Spleen (tissue), 11 donors: ENCODE data around the gene CYP2B6. TPM values are rescaled to one million over a fixed set of nuclear protein-coding genes. Genes with fewer than 3 reads are reported as not detected.
"Not testable (repeated sequence)": the region's sequence is repeated elsewhere in the genome, so short reads cannot be mapped to it uniquely, and the experiment has no call there.

Experiments
- DNase-seq: peaks from one replicate; pipeline ENCODE4 v3.0.0-alpha.2; 2020
- H3K27ac ChIP-seq, 8 donors: fragments of 200-600 bp; sonication (generic) in 7 of 8; 1 replicate in 4 of 8; 2 replicates in 4 of 8; pipeline versions ENCODE4 v1.5.0 to v1.8.0; 2016 to 2021; ENCODE audit warnings: inconsistent platforms in 4 of 8, mild to moderate bottlenecking in 4 of 8, moderate library complexity in 1 of 8
- H3K27me3 ChIP-seq, 7 donors: fragments of 200-600 bp; sonication (generic) in 6 of 7; replicated peaks in 1 of 7; 1 replicate in 4 of 7; 2 replicates in 3 of 7; pipeline versions ENCODE4 v1.5.0 to v1.8.0; 2016 to 2021; ENCODE audit warnings: inconsistent platforms in 3 of 7, mild to moderate bottlenecking in 1 of 7
- H3K36me3 ChIP-seq, 6 donors: fragments of 200-600 bp; sonication (generic) in 5 of 6; 1 replicate in 4 of 6; 2 replicates in 2 of 6; pipeline versions ENCODE4 v1.5.0 to v1.8.0; 2016 to 2021; ENCODE audit warnings: inconsistent platforms in 2 of 6
- H3K4me1 ChIP-seq, 6 donors: fragments of 200-600 bp; sonication (generic) in 5 of 6; 1 replicate in 3 of 6; 2 replicates in 3 of 6; pipeline versions ENCODE4 v1.5.0 to v1.8.0; 2016 to 2021; ENCODE audit warnings: inconsistent platforms in 3 of 6
- H3K4me3 ChIP-seq, 8 donors: fragments of 200-600 bp; sonication (generic) in 7 of 8; 1 replicate in 4 of 8; 2 replicates in 4 of 8; pipeline versions ENCODE4 v1.5.0 to v1.8.0; 2016 to 2021; ENCODE audit warnings: inconsistent platforms in 4 of 8, mild to moderate bottlenecking in 4 of 8, moderate library complexity in 2 of 8
- H3K9me3 ChIP-seq, 8 donors: fragments of 200-600 bp; sonication (generic) in 7 of 8; 1 replicate in 4 of 8; 2 replicates in 4 of 8; pipeline versions ENCODE4 v1.5.0 to v1.8.0; 2016 to 2021; ENCODE audit warnings: inconsistent platforms in 4 of 8
- POLR2A ChIP-seq, 3 donors: fragments of 450-650 bp; IDR thresholded peaks; one replicate each; pipeline ENCODE4 v1.5.1; 2017; ENCODE audit warnings: antibody characterized with exemption in 3 of 3, mild to moderate bottlenecking in 1 of 3
- POLR2AphosphoS5 ChIP-seq, 3 donors: sonication (generic); formaldehyde crosslinking; IDR thresholded peaks; one replicate each; pipeline ENCODE4 v1.5.1; 2017; ENCODE audit warnings: antibody characterized with exemption in 3 of 3
- WGBS, 5 donors: extraction: QIAGEN DNeasy Blood & Tissue Kit in 3 of 5; methylation state at CpG; one replicate each; pipeline versions ENCODE4 v1.1.5 to v1.1.7; 2013 to 2018; 5-methylcytosine and 5-hydroxymethylcytosine counted together
- intact Hi-C: fragments of 100-400 bp; cut with DNase I; formaldehyde crosslinking; loops from one replicate; pipeline ENCODE4 v1.15.0; 2023; ENCODE audit warnings: low total_unique reads
- polyA plus RNA-seq, 3 donors: library from polyadenylated mRNA; stranded (reverse); fragments of 200-250 nt; gene quantifications; one replicate each; pipeline ENCODE4 v1.2.1, GENCODE V29; 2013
- total RNA-seq, 7 donors: library from RNA; depleted of rRNA in 3 of 7; stranded (reverse); fragments of >200 nt in 3 of 7; fragmentation: NEBNext Ultra II Directional in 4 of 7; extraction: Animal tissue kit (Norgen Biotek cat#: 25700) in 4 of 7; gene quantifications; one replicate each; pipeline versions ENCODE4 v1.1.0 to v1.2.1, GENCODE V29; 2016 to 2021
- TF ChIP-seq, protein P1 (sequence below), 11 experiments: fragments of 200-600 bp in 7 of 11; fragments of 450-650 bp in 4 of 11; sonication (generic) in 4 of 11; IDR thresholded peaks in 8 of 11; conservative IDR thresholded peaks in 3 of 11; 1 replicate in 7 of 11; 2 replicates in 4 of 11; pipeline versions ENCODE4 v1.4.0 to v1.8.0; 2016 to 2021; ENCODE audit warnings: antibody characterized with exemption in 11 of 11, inconsistent platforms in 4 of 11, mild to moderate bottlenecking in 1 of 11
- donor health status: healthy with polysubstance abuse.
- donor health status: DM: no; HTN: no; CAD: no; lungs with moderate emphysema.
- donor health status: DM: no; HTN: no; CAD: no.
- donor health status: Bipolar disorder and iron deficiency.
- donor health status: healthy.
- donor health status: DM: no; HTN: no; CAD: no.
- donor health status: DM: yes; HTN: yes; CAD: no.

Gene CYP2B6
- total and polyA plus RNA-seq, 10 donors, result not detected

DNA sequence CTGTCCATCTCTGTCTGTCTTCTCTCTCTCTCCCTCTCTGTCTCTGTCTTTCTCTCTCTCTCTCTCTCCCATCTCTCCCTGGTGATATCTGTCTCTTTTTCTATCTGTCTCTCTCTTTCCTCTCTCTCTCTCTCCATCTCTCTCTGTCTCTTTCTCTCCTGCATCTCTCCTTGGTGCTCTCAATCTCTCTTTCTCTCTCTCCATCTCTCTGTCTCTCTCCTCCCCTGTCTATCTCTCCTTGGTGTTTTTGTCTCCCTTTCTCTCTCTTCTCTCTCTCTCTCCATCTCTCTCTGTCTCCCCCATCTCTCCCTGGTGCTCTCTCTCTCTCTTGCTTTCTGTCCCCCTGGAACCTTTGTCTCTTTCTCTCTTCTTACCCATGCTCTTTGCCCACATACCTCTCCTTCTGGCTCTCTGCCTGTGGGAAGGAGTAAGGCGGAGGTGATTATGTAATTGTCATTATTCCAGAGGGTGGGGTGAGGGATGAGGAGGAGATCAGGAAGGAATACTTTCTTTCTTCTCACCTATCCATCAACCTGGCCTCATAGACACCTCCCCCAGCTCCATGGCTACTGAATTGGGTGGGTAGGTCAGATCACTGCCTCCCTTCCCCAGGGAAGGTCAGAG lies 30.9 kb upstream of the CYP2B6 start:
- no peak for DNase-seq
- no peaks in the 10 kb centered on the region for H3K36me3 ChIP-seq
- intact Hi-C loops, result no loop called here
- peaks cover 0 to 43% (median 0%) of the 10 kb centered on the region in 7 donors for H3K27me3 ChIP-seq
- no peak overlapping the region for H3K27ac ChIP-seq
- H3K9me3 ChIP-seq, result peaks cover 0 to 40% (median 21%) of the 10 kb centered on the region in 8 donors
- H3K4me1 ChIP-seq, result no peaks in the 10 kb centered on the region
- H3K4me3 ChIP-seq, result no peak overlapping the region
- 52 to 68% (median 59%) methylated on average over 1 of the region's 1 CpG for WGBS, 5 donors
- TF ChIP-seq POLR2AphosphoS5 (IDR thresholded peaks at IDR 0.05), result no peak
- TF ChIP-seq, protein P1, sequence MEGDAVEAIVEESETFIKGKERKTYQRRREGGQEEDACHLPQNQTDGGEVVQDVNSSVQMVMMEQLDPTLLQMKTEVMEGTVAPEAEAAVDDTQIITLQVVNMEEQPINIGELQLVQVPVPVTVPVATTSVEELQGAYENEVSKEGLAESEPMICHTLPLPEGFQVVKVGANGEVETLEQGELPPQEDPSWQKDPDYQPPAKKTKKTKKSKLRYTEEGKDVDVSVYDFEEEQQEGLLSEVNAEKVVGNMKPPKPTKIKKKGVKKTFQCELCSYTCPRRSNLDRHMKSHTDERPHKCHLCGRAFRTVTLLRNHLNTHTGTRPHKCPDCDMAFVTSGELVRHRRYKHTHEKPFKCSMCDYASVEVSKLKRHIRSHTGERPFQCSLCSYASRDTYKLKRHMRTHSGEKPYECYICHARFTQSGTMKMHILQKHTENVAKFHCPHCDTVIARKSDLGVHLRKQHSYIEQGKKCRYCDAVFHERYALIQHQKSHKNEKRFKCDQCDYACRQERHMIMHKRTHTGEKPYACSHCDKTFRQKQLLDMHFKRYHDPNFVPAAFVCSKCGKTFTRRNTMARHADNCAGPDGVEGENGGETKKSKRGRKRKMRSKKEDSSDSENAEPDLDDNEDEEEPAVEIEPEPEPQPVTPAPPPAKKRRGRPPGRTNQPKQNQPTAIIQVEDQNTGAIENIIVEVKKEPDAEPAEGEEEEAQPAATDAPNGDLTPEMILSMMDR (IDR thresholded peaks at IDR 0.05 in 8 of 11, conservative IDR thresholded peaks at IDR 0.05 in 3 of 11), result no peak
- no peak for TF ChIP-seq POLR2A (IDR thresholded peaks at IDR 0.05)

GRCh38 chr19:40960780-40961179 lies 30.3 kb upstream of the CYP2B6 start:
- no peak overlapping the region for H3K4me3 ChIP-seq
- H3K36me3 ChIP-seq, result no peaks in the 10 kb centered on the region
- no peak for TF ChIP-seq POLR2A (IDR thresholded peaks at IDR 0.05)
- TF ChIP-seq, protein P1 (IDR thresholded peaks at IDR 0.05 in 8 of 11, conservative IDR thresholded peaks at IDR 0.05 in 3 of 11), result no peak
- TF ChIP-seq POLR2AphosphoS5 (IDR thresholded peaks at IDR 0.05), result no peak
- no peak overlapping the region for H3K27ac ChIP-seq
- intact Hi-C loops, result no loop called here
- peaks cover 0 to 43% (median 0%) of the 10 kb centered on the region in 7 donors for H3K27me3 ChIP-seq
- no peak for DNase-seq
- H3K9me3 ChIP-seq, result peaks cover 0 to 34% (median 15%) of the 10 kb centered on the region in 8 donors
- no peaks in the 10 kb centered on the region for H3K4me1 ChIP-seq

- intact Hi-C loops, result no loop called here
- no peaks in the 10 kb centered on the region for H3K4me1 ChIP-seq
- peaks cover 0 to 43% (median 0%) of the 10 kb centered on the region in 7 donors for H3K27me3 ChIP-seq
- 57 to 83% (median 76%) methylated on average over 3 of the region's 3 CpGs for WGBS, 5 donors
- no peaks in the 10 kb centered on the region for H3K36me3 ChIP-seq
- H3K27ac ChIP-seq, result no peak overlapping the region
- DNase-seq, result no peak
- no peak overlapping the region for H3K4me3 ChIP-seq
- TF ChIP-seq POLR2AphosphoS5 (IDR thresholded peaks at IDR 0.05), result no peak
- TF ChIP-seq, protein P1 (IDR thresholded peaks at IDR 0.05 in 8 of 11, conservative IDR thresholded peaks at IDR 0.05 in 3 of 11), result no peak
- peaks cover 0 to 16% (median 0%) of the 10 kb centered on the region in 8 donors for H3K9me3 ChIP-seq
These were observed 28.6 kb upstream of the CYP2B6 start for GRCh38 chr19:40962460-40962961.

DNA sequence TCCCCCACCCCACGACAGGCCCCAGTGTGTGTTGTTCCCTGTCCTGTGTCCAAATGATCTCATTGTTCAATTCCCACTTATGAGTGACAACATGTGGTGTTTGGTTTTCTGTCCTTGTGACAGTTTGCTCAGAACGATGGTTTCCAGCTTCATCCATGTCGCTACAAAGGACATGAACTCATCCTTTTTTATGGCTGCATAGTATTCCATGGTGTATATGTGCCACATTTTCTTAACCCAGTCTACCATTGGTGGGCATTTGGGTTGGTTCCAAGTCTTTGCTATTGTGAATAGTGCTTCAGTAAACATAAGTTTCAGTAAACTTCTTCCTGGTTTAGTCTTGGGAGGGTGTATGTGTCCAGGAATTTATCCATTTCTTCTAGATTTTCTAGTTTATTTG lies 26.7 kb upstream of the CYP2B6 start:
- intact Hi-C loops, result not testable (repeated sequence)

DNA sequence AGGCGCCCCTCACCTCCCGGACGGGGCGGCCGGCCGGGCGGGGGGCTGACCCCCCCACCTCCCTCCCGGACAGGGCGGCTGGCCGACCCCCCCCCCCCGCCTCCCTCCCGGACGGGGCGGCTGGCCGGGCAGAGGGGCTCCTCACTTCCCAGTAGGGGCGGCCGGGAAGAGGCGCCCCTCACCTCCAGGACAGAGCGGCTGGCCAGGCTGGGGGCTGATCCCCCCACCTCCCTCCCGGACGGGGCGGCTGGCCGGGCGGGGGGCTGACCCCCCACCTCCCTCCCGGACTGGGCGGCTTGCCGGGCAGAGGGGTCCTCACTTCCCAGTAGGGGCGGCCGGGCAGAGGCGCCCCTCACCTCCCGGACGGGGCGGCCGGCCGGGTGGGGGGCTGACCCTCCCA lies 25.7 kb upstream of the CYP2B6 start:
- WGBS, 5 donors, result 94 to 97% (median 96%) methylated on average over 9 to 28 of the region's 35 CpGs; no CpG with 5 or more reads in 2 of the 5 donors

More for the DNA sequence above, 26.7 kb upstream of the CYP2B6 start:
- not testable (repeated sequence) for H3K27ac ChIP-seq, DNase-seq, H3K9me3 ChIP-seq, H3K36me3 ChIP-seq, H3K4me1 ChIP-seq, H3K4me3 ChIP-seq
- WGBS, 5 donors, result 77 to 92% (median 83%) methylated on average over 3 of the region's 3 CpGs
- H3K27me3 ChIP-seq, result peaks cover 0 to 35% (median 0%) of the 10 kb centered on the region in 7 donors

GRCh38 chr19:40966591-40966990 lies 24.5 kb upstream of the CYP2B6 start:
- H3K36me3 ChIP-seq, H3K27ac ChIP-seq, intact Hi-C loops, H3K9me3 ChIP-seq, H3K4me3 ChIP-seq, H3K4me1 ChIP-seq, DNase-seq: not testable (repeated sequence)
- H3K27me3 ChIP-seq, result peaks cover 0 to 25% (median 0%) of the 10 kb centered on the region in 7 donors
- 95 to 96% (median 95%) methylated on average over 11 to 25 of the region's 25 CpGs for whole genome bisulfite sequencing, 5 donors

More for the DNA sequence above, 25.7 kb upstream of the CYP2B6 start:
- DNase-seq, H3K9me3 ChIP-seq, H3K4me1 ChIP-seq, H3K27ac ChIP-seq, intact Hi-C loops, H3K4me3 ChIP-seq, H3K36me3 ChIP-seq: not testable (repeated sequence)
- peaks cover 0 to 27% (median 0%) of the 10 kb centered on the region in 7 donors for H3K27me3 ChIP-seq

- 91 to 96% (median 94%) methylated on average over 3 of the region's 3 CpGs for WGBS, 5 donors
- H3K36me3 ChIP-seq, H3K4me3 ChIP-seq, DNase-seq, intact Hi-C loops, H3K9me3 ChIP-seq, H3K4me1 ChIP-seq, H3K27ac ChIP-seq: not testable (repeated sequence)
- peaks cover 0 to 22% (median 0%) of the 10 kb centered on the region in 7 donors for H3K27me3 ChIP-seq
These were observed 23.0 kb upstream of the CYP2B6 start for GRCh38 chr19:40968065-40968464.

- H3K27ac ChIP-seq, DNase-seq, H3K4me3 ChIP-seq, H3K9me3 ChIP-seq, H3K4me1 ChIP-seq, H3K36me3 ChIP-seq: not testable (repeated sequence)
- H3K27me3 ChIP-seq, result peaks cover 0 to 16% (median 0%) of the 10 kb centered on the region in 7 donors
- intact Hi-C loops, result loop anchor here (5.0 kb wide), 1 partner anchor 173 kb away; no protein-coding TSS in a partner anchor
- 73 to 87% (median 84%) methylated on average over 4 of the region's 4 CpGs for WGBS, 5 donors
These were observed 21.4 kb upstream of the CYP2B6 start for GRCh38 chr19:40969721-40970120.
